ENCODE data around the gene CNOT11.
"Not testable (repeated sequence)": the region's sequence is repeated elsewhere in the genome, so short reads cannot be mapped to it uniquely, and the experiment has no call there.

CNOT11 gene

DNA sequence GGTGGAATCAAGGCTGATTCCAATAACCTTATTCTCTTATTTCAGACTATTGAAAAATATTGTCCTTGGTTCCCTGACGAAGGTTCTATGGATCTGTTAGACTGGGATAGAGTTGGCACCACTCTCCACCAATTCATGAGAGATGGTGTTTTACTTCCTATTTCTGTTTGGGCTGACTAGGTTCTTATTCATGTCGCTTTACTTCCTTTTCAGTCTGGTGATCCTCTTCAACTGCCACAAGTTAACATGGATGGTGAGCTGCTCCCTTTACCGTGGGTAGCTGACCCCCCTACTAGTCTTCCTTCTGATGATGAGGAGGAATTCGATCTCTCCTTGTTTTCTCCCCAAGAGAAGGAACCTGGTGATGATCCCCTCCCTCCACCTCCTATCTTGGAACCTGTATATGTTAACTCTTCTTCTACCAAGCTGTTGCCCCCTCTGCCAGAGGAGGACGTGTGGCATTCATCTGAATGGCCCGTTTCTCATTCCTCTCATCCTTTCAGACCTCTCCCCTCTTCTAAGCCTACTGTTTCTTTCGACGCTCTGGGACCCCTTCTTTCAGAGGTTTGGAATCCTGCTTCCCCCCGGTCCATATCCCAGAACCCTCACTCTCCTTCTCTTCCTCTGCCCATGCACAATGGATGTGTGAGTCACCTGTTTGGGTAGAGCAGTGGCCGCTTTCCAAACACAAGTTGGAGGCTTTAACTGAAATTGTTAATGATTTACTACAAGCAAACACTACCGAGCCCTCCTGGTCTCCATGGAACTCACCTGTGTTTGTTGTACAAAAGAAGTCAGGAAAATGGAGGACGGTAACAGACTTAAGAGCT lies 13.5 kb upstream of the CNOT11 start:
- no peak for DNase-seq (ENCODE audit: low read depth)
- no peak overlapping the region for H3K4me3 ChIP-seq (ENCODE audit: control insufficient read depth, low read depth, low read length)
- TF ChIP-seq, protein P1, sequence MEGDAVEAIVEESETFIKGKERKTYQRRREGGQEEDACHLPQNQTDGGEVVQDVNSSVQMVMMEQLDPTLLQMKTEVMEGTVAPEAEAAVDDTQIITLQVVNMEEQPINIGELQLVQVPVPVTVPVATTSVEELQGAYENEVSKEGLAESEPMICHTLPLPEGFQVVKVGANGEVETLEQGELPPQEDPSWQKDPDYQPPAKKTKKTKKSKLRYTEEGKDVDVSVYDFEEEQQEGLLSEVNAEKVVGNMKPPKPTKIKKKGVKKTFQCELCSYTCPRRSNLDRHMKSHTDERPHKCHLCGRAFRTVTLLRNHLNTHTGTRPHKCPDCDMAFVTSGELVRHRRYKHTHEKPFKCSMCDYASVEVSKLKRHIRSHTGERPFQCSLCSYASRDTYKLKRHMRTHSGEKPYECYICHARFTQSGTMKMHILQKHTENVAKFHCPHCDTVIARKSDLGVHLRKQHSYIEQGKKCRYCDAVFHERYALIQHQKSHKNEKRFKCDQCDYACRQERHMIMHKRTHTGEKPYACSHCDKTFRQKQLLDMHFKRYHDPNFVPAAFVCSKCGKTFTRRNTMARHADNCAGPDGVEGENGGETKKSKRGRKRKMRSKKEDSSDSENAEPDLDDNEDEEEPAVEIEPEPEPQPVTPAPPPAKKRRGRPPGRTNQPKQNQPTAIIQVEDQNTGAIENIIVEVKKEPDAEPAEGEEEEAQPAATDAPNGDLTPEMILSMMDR (conservative IDR thresholded peaks at IDR 0.05; ENCODE audit: control insufficient read depth, insufficient read depth, low read depth, low read length), result no peak

DNA sequence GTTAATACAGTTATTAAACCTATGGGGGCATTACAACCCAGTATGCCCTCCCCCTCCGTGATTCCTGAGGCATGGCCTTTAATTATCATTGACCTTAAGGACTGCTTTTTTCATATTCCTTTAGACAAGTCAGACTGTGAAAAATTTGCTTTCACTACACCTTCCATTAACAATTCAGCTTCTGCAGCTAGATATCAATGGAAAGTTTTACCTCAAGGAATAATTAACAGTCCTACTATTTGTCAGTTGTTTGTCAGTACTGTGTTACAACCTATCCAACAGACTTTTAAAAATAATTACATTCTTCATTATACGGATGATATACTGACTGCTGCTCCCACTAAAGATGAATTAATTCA lies 12.9 kb upstream of the CNOT11 start:
- DNase-seq (ENCODE audit: low read depth); H3K4me3 ChIP-seq (ENCODE audit: control insufficient read depth, low read depth, low read length): not testable (repeated sequence)

DNA sequence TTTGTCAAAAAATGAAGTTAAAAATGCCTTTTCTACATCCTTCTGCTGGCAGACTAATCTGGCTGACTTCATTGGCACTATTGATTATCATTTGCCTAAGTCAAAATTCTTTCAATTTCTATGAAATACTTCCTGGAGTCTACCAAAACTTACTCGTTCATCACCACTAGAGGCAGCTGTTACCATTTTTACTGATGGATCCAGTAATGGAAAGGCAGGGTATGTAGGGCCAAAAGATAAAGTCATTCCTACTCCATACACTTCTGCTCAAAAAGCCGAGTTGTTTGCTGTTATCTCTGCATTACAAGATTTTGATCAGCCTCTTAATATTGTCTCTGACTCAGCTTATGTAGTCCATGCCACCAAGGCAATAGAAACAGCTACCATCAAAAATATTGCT lies 12.0 kb upstream of the CNOT11 start:
- not testable (repeated sequence) for H3K4me3 ChIP-seq (ENCODE audit: control insufficient read depth, low read depth, low read length)
- TF ChIP-seq, protein P1 (conservative IDR thresholded peaks at IDR 0.05; ENCODE audit: control insufficient read depth, insufficient read depth, low read depth, low read length), result peak; percentile 55
- DNase-seq (ENCODE audit: low read depth), result peak; percentile 32

DNA sequence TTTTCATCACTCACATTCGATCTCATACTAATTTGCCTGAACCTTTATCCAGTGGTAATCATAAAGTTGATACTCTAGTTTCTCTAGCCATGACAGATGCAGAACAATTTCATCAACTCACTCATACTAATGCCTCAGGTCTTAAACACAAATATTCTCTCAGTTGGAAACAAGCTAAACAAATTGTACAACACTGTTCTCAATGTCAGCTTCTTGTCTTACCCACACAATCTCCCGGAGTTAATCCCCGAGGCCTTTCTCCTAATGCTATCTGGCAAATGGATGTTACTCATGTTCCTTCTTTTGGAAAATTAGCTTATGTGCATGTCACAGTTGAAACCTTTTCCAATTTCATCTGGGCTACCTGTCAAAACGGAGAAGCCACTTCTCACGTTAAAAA lies 11.5 kb upstream of the CNOT11 start:
- DNase-seq (ENCODE audit: low read depth), result no peak
- TF ChIP-seq, protein P1 (conservative IDR thresholded peaks at IDR 0.05; ENCODE audit: control insufficient read depth, insufficient read depth, low read depth, low read length), result no peak
- H3K4me3 ChIP-seq (ENCODE audit: control insufficient read depth, low read depth, low read length), result no peak overlapping the region

DNA sequence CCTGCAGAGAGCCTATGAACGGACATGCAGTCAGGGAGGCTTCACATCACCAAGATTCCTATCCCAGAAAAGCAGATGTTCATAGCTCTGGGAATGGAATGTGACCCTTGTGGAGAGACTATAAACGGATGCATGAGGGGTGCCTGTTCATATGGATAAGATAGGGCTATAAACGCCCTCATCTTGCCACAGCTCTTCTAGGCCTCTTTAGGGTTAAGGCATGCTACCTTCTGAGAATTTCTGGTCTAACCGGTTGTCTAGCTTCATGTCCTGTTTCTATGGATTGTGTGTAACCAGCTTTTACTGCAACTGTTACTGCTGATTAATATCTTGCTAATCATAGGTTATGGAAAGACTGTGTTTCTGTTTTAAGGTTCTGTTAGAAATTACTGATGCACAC lies 8.3 kb upstream of the CNOT11 start:
- DNase-seq (ENCODE audit: low read depth); H3K4me3 ChIP-seq (ENCODE audit: control insufficient read depth, low read depth, low read length): not testable (repeated sequence)

DNA sequence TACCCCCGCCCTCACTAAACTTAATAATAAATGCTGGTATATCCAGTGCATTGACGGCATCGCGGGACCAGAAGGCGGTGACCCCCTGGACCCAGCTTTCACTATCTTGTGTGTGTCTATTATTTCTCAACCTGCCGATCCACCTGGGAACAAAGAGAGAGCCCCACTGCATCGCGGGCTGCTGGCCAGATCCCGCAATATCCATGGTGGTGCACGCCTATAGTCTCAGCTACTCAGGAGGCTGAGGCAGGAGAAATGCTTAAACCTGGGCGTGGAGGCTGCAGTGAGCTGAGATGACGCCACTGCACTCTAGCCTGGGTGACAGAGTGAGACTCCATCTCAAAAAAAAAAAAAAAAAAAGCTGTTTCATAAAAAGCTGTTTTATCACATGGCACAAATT lies 7.8 kb upstream of the CNOT11 start:
- not testable (repeated sequence) for H3K4me3 ChIP-seq (ENCODE audit: control insufficient read depth, low read depth, low read length); DNase-seq (ENCODE audit: low read depth)

DNA sequence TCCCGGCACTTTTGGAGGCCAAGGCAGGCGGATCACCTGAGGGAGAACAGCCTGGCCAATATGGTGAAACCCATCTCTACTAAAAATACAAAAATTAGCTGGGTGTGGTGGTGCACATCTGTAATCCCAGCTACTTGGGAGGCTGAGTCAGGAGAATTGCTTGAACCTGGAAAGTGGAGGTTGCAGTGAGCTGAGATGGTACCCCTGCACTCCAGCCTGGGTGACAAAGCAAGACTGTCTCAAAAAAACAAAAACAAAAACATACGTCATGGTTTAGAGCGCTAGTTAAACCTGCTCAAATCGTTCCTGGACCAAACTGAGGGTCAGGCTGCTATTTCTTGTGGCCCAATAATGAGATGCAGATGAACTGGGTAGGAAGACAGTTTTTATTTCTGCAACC lies 7.2 kb upstream of the CNOT11 start:
- H3K4me3 ChIP-seq (ENCODE audit: control insufficient read depth, low read depth, low read length); DNase-seq (ENCODE audit: low read depth): not testable (repeated sequence)

DNA sequence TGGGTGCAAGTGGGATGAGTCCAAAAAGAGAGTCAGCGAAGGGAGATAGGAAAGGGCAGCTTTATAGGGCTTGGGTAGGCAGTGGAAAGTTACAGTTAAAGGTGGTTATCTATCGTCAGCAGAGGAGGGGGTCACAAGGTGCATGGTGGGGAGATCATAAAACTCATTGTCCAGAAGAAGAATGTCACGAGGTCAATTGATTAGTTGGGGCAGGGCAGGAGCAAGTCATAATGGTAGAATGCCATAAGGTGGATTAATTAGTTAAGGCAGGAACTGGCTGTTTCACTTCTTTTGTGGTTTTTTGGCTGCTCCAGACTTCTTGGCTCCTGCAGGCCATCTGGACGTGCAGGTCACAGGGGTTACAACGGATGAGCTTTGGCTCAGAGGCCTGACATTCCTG lies 3.9 kb upstream of the CNOT11 start:
- DNase-seq (ENCODE audit: low read depth), result peak; percentile 12
- H3K4me3 ChIP-seq (ENCODE audit: control insufficient read depth, low read depth, low read length), result not testable (repeated sequence)

DNA sequence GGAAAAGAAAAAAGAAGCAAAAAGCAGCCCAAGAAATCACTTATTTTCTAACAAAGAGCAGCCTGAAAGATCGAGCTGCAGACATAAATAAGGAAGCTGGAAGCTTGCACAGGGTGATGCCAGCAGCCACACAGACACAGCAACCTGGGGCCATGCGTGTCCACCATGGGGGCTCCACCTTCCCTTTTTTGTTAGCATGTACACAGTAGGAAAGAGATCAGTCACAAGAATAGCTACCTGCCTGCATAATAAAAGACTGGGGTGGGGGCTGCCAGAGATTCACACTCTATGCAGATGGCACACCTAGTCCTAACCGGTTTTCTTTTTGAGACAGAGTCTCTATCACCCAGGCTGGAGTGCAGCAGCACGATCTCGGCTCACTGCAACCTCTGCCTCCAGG lies 2.9 kb upstream of the CNOT11 start:
- TF ChIP-seq, protein P1 (conservative IDR thresholded peaks at IDR 0.05; ENCODE audit: control insufficient read depth, insufficient read depth, low read depth, low read length), result no peak
- H3K4me3 ChIP-seq (ENCODE audit: control insufficient read depth, low read depth, low read length), result no peak overlapping the region
- DNase-seq (ENCODE audit: low read depth), result no peak

DNA sequence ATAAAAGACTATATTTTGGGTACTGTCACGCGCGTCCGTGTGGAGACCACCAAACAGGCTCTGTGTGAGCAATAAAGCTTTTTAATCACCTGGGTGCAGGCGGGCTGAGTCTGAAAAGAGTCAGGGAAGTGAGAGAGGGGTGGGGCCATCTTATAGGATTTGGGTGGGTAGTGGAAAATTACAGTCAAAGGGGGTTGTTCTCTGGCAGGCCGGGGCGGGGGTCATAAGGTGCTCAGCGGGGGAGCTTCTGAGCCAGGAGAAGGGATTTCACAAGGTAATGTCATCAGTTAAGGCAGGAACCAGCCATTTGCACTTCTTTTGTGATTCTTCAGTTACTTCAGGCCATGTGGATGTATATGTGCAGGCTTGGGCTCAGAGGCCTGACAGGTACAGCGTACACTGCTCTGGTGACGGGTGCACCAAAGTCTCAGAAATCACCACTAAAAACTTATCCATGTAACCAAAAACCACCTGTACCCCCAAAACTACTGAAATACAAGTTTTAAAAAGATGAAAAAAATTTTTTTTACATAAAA lies 1.4 kb upstream of the CNOT11 start:
- not testable (repeated sequence) for DNase-seq (ENCODE audit: low read depth); H3K4me3 ChIP-seq (ENCODE audit: control insufficient read depth, low read depth, low read length)

Measured in fibroblast of mammary gland (primary cell).